ENCODE data around the gene GOLGB1.

Gene GOLGB1

GRCh38 chr3:121627622-121628021, 121.9 kb downstream of the GOLGB1 start:
- no peak for DNase-seq

- DNase-seq = no peak
These were observed 122.3 kb downstream of the GOLGB1 start for GRCh38 chr3:121627211-121627610.

- no peak for DNase-seq
These were observed 123.0 kb downstream of the GOLGB1 start for GRCh38 chr3:121626495-121626894.

GRCh38 chr3:121624147-121624899, 125.2 kb downstream of the GOLGB1 start:
- DNase-seq = no peak

GRCh38 chr3:121621491-121621890, 128.1 kb downstream of the GOLGB1 start:
- DNase-seq = no peak

- DNase-seq = no peak
These were observed 129.8 kb downstream of the GOLGB1 start for GRCh38 chr3:121619691-121620090.

Measured in NCI-H526 treated with DMSO at 0.1 percent for 48 hours (cell line).